HG03571 (cell line): ENCODE data around the gene AGBL3.

ENCODE experiments used
- ATAC-seq: cut with Tn5 transposase; IDR thresholded peaks from one replicate; pipeline ENCODE4 v1.9.1; 2021; ENCODE audit not compliant: unreplicated experiment

Gene AGBL3

DNA sequence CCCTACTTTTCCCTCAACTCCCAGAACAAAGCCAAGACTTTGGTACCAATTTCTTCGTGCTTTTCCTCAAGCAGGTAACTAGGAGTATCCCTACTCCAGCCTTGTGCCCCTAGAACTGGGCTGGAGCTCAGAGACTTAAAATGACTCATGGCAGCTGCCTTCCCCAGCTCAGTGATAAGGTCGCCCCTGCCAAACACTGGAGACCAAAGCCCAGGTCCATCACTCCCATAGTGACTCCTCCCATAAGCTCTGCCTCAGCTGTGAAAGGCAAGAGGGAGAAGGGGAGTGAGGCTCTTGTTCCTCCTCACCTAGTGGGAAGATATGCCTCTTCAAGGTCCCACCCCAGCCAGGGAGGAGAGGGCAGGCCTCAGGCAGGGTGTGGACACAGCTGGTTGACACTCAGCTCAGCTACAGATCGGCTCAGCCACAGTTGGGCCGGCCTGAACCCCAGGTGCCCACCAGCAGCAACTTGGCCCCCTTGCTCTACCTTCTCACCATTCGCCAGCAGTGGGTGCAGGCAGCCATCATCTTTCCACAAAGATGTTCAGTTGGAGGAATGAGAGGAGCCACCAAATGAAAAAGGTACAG, 198.0 kb downstream of the AGBL3 start:
- ATAC-seq = no peak
